ENCODE measurements around the gene DMD. TPM values are rescaled to one million over a fixed set of nuclear protein-coding genes. Genes with fewer than 3 reads are reported as not detected.

Gene DMD
- total and polyA plus RNA-seq, 2 experiments from 2014 or later, result 73.5 to 90.7 TPM

DNA sequence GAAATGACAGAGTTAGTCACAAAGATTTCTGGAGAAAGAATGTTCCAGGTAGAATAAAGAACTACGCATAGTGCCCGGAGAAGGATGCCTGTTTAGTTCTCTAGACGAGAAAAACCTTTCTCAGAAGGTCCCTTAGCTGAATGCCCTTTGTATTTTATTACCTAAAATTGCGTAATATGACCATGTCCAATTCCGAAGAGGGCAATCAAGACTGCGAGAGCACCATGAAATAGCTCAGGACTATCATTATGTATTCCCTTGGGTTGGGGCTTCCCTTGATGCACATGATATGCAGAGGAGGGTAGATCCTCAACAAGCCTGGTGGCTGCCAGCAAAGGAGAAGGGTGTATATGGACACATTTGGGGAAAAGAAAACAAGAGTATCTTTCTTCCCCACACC, 1781.4 kb downstream of the DMD start:
- no peaks in the 10 kb centered on the region for H3K36me3 ChIP-seq
- H3K9me3 ChIP-seq (ENCODE audit: low read depth), result no peaks in the 10 kb centered on the region
- no peaks in the 10 kb centered on the region for H3K27me3 ChIP-seq
- no peaks in the 10 kb centered on the region for H3K4me1 ChIP-seq (ENCODE audit: low read depth)
- H3K27ac ChIP-seq, result no peak overlapping the region
- DNase-seq (ENCODE audit: low read depth in 1 of 2, low spot score in 1 of 2), result no peak
- TF ChIP-seq, protein P1, sequence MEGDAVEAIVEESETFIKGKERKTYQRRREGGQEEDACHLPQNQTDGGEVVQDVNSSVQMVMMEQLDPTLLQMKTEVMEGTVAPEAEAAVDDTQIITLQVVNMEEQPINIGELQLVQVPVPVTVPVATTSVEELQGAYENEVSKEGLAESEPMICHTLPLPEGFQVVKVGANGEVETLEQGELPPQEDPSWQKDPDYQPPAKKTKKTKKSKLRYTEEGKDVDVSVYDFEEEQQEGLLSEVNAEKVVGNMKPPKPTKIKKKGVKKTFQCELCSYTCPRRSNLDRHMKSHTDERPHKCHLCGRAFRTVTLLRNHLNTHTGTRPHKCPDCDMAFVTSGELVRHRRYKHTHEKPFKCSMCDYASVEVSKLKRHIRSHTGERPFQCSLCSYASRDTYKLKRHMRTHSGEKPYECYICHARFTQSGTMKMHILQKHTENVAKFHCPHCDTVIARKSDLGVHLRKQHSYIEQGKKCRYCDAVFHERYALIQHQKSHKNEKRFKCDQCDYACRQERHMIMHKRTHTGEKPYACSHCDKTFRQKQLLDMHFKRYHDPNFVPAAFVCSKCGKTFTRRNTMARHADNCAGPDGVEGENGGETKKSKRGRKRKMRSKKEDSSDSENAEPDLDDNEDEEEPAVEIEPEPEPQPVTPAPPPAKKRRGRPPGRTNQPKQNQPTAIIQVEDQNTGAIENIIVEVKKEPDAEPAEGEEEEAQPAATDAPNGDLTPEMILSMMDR (IDR thresholded peaks at IDR 0.05; ENCODE audit: low read depth, low read length), result no peak
- H3K4me3 ChIP-seq, result no peak overlapping the region

DNA sequence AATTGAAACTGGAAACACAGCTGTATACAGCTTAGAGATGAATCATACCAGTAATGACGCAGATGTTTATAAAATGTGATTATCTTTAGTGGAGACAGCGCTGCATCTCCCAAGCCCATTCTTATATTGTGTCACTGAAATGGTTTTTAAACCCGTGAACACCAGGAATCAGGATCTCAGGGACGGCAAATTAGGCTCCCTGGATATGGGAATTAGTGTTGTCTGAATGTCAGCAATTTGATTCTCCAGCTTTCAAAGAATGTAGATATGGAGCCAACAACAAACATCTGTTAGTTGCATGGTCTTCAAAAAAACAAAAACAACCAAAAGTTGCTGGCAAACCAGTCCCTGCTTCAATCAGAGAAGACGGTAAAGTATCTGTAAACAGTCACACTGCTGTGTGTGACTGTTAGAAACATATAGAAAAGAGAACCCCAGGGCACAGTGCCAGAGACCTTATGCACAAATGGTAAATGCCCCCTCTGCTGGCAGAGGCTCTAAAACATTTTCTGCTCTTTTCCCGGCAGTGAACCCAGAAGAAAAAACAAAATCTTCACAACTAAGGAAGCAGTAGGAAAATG, 1787.7 kb downstream of the DMD start:
- H3K36me3 ChIP-seq, result no peaks in the 10 kb centered on the region
- H3K27ac ChIP-seq, result no peak overlapping the region
- H3K27me3 ChIP-seq, result no peaks in the 10 kb centered on the region
- DNase-seq (ENCODE audit: low read depth in 1 of 2, low spot score in 1 of 2), result peak; percentile 76 to 79
- TF ChIP-seq, protein P1 (IDR thresholded peaks at IDR 0.05; ENCODE audit: low read depth, low read length), result peak; percentile 45
- H3K9me3 ChIP-seq (ENCODE audit: low read depth), result no peaks in the 10 kb centered on the region
- H3K4me3 ChIP-seq, result no peak overlapping the region
- H3K4me1 ChIP-seq (ENCODE audit: low read depth), result no peaks in the 10 kb centered on the region

DNA sequence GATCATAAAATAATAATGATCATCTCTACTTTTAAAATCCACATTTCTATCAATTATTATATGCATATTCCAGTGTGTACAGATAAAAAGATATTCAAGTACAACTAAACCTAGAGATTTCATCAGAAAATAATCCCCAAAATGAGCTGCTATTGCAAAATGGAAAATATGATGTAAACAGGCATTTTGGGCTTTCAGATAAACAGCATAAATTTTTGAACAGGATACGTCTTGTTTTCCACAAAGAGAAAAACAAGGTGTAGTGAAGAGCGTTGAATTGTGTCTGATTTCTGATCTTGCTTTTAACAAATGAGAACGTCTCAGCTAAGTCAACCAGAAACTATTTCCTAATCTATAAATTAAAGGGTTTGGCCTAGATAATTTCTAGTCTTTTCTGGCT, 1789.9 kb downstream of the DMD start:
- no peaks in the 10 kb centered on the region for H3K36me3 ChIP-seq
- DNase-seq (ENCODE audit: low read depth in 1 of 2, low spot score in 1 of 2), result peak in 1 of 2 donors; percentile 32
- no peaks in the 10 kb centered on the region for H3K27me3 ChIP-seq
- no peaks in the 10 kb centered on the region for H3K9me3 ChIP-seq (ENCODE audit: low read depth)
- no peaks in the 10 kb centered on the region for H3K4me1 ChIP-seq (ENCODE audit: low read depth)
- TF ChIP-seq, protein P1 (IDR thresholded peaks at IDR 0.05; ENCODE audit: low read depth, low read length), result no peak
- no peak overlapping the region for H3K4me3 ChIP-seq
- H3K27ac ChIP-seq, result no peak overlapping the region

DNA sequence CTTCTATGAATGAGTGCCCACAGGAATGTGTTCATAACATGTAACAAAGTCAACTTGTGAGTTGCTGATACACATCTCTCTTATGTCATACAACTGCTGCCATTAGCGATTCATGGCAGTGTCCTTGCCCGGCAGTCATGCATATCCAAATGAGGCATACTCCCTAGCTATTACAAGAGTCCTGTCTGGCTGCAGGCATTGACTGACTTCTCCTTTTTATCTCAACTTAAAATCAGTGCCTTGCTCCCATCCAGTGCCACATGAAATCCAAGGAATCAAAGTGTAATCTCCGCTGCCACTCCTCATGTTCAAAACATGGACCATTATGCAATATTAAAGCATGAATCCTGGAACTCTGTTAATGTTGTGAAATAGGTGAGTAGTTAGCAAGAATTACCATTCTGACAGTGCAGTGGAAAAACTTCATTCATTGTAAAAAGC, 1790.6 kb downstream of the DMD start:
- H3K27me3 ChIP-seq, result no peaks in the 10 kb centered on the region
- H3K4me1 ChIP-seq (ENCODE audit: low read depth), result no peaks in the 10 kb centered on the region
- no peak overlapping the region for H3K4me3 ChIP-seq
- no peak overlapping the region for H3K27ac ChIP-seq
- no peaks in the 10 kb centered on the region for H3K9me3 ChIP-seq (ENCODE audit: low read depth)
- peak in 1 of 2 donors; percentile 69 for DNase-seq (ENCODE audit: low read depth in 1 of 2, low spot score in 1 of 2)
- no peaks in the 10 kb centered on the region for H3K36me3 ChIP-seq
- TF ChIP-seq, protein P1 (IDR thresholded peaks at IDR 0.05; ENCODE audit: low read depth, low read length), result no peak

DNA sequence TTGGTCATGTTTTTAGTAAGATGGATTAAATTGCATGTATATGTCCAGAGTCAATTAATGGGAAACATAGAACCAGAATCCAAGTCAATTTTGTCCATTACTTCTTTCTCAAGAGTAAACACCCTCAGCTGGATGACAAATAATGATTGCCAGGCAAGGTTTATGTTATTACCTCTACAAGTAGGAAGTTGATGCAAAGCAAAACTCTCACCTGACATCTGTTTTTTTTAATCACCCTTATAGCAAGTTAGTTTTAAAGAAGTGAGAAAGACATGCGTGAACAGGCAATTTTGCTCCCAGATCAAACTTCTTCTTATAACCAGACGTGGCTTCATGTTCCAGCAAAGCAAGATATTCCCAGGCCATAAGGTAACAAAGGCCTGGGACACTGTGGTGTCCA, 1791.0 kb downstream of the DMD start:
- H3K9me3 ChIP-seq (ENCODE audit: low read depth), result no peaks in the 10 kb centered on the region
- H3K36me3 ChIP-seq, result no peaks in the 10 kb centered on the region
- no peaks in the 10 kb centered on the region for H3K27me3 ChIP-seq
- no peak overlapping the region for H3K27ac ChIP-seq
- no peak for DNase-seq (ENCODE audit: low read depth in 1 of 2, low spot score in 1 of 2)
- no peaks in the 10 kb centered on the region for H3K4me1 ChIP-seq (ENCODE audit: low read depth)
- no peak overlapping the region for H3K4me3 ChIP-seq
- TF ChIP-seq, protein P1 (IDR thresholded peaks at IDR 0.05; ENCODE audit: low read depth, low read length), result no peak

Measured in cardiac muscle cell (in vitro differentiated cells and primary cell).